Left hindlimb (tissue), 1 donor: ENCODE data around the gene COCH.

Source experiments
- DNase-seq: peaks from one replicate; pipeline ENCODE4 v3.0.0-alpha.2; 2018

Gene COCH

DNA sequence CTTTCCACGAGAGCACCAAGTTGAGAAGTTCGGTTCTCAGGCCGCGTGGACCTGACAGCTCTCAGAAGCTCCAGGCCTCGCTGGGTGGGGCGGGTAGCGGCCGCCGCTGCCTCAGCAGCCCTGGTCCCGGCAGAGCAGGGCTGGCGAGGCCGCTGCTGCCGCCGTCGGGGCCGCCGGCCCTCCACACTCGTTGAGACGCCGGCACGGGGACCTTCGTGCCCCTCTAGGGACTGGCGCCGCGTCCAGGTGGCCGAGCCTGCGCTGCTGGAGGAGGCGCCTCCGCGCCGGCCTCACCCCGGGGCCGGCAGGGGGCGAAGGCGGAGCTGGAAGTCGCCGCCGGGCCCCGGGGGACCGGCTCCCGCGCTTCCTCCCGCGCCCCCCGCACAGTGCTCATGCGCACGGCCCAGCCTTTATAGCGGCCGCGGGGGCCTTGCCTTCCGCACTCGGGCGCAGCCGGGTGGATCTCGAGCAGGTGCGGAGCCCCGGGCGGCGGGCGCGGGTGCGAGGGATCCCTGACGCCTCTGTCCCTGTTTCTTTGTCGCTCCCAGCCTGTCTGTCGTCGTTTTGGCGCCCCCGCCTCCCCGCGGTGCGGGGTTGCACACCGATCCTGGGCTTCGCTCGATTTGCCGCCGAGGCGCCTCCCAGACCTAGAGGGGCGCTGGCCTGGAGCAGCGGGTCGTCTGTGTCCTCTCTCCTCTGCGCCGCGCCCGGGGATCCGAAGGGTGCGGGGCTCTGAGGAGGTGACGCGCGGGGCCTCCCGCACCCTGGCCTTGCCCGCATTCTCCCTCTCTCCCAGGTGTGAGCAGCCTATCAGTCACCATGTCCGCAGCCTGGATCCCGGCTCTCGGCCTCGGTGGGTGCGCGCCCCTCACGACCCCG is at the start of gene COCH:
TSS of gene COCH (plus strand) at position 440 of the 879 bp plus-strand sequence. CDS start at position 820, 380 bp downstream.
- DNase-seq = peak; percentile 49

DNA sequence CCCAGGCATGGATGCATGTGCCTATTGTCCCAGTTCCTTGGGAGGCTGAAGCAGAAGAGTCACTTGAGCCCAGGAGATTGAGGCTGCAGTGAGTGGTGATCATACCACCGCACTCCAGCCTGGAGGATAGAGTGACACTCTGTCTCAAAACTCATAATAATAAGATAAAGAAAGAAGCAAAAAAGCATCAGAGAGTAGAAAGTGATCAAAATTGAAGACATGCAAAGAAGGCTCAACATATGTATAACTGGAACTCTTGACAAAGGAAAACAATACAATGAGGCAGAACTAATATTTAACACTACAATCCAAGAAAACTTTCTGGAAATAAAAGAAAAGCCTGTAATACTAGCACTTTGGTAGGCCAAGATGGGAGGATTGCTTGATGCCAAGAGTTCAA is 48.3 kb upstream of the COCH start:
- DNase-seq = no peak

DNA sequence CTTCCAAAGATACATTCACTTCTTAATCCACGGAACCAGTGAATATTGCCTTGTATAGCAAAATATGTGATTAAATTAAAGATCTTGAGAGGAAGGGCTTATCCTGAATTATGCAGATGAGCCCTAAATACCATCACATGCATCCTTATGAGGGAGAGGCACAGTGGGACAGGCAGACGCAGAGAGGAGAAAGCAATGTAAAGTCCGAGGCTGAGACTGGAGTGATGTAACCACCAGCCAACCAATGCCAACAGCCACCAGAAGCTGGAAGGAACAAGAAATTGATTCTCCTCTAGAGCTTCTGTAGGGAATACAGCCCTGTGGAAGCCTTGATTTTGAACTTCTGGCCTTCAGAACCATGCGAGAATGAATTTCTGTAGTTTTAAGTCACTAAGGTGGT is 44.5 kb upstream of the COCH start:
- no peak for DNase-seq

DNA sequence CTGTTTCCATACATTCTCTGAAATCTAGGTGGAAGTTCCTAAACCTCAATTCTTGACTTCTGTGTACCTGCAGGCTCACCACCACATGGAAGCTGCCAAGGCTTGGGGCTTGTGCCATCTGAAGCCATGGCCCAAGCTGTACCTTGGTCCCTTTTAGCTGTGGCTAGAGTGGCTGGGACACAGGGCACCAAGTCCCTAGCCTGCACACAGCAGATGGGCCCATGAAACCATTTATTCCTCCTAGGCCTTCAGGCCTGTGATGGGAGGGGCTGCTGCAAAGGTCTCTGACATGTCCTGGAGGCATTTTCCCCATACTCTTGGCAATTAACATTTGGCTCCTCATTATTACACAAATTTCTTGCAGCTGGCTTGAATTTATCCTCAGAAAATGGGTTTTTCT is 40.0 kb upstream of the COCH start:
- no peak for DNase-seq

DNA sequence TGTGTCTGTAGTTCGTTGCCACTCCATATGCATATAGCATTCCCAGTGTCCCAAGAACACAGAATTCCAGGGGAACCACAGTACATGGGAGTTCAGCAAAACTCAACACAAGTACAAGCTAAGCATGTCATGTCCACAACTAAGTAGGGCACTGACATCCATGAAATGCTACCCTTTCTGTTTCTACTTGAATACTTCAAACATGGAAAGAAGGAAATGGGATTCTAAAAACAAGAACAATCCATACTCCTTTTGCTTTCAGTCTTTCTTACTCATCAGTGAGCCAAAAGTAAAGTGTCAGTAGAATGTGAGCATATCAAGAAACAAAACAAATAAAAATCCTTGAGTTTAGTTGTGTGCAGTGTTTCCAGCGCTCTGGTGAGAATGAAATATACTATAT is 36.0 kb upstream of the COCH start:
- no peak for DNase-seq

DNA sequence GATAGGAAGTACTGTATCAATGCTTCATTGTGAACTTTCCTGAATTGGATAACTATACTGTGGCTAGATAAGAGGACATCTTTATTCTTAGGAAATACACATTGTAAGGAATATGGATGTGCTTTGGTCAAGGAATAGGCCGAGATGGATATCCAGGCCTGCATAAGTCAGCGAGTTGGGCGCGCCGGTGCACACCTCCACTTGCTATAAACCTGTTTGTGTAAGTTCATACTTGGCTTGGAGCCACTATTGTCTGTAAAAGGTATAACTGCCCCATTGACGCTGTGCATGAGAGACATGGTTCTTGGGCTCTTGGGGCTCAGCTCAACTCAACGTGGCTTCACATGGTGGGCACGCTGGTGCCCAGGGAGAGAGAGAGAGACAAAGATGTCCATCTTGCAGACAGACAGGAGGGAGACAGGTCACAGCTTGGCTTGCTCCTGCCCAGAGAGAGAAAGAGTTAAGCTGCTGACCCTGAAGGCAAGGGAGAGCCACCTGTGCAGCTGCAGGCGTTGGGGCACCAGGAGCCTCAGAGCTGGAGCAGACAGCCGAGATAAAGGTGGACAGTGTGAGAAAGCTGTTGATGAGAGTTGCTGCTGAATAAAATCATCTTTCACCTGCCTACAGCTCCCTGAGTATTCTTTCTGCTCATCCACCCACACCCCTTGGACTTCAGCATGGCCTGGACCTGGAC is 34.1 kb upstream of the COCH start:
- DNase-seq = no peak

DNA sequence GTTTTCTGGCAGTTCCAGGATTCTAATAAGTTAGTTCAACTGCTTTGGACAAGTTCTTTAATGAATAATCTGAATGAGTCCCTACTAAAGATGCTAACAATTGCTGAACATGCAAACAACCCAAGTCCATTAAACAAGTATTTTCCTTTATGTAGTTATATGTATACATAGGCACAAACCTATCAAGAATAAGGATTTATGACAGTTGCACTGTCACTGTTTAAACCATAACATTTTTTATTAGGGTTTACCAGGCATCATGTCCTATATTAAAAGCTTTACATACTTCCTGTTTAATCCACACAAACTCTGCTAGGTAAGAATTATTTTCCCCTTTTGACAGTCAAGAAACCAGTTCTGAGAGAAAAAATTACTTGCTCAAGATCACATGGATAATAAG is 31.9 kb upstream of the COCH start:
- DNase-seq = no peak

DNA sequence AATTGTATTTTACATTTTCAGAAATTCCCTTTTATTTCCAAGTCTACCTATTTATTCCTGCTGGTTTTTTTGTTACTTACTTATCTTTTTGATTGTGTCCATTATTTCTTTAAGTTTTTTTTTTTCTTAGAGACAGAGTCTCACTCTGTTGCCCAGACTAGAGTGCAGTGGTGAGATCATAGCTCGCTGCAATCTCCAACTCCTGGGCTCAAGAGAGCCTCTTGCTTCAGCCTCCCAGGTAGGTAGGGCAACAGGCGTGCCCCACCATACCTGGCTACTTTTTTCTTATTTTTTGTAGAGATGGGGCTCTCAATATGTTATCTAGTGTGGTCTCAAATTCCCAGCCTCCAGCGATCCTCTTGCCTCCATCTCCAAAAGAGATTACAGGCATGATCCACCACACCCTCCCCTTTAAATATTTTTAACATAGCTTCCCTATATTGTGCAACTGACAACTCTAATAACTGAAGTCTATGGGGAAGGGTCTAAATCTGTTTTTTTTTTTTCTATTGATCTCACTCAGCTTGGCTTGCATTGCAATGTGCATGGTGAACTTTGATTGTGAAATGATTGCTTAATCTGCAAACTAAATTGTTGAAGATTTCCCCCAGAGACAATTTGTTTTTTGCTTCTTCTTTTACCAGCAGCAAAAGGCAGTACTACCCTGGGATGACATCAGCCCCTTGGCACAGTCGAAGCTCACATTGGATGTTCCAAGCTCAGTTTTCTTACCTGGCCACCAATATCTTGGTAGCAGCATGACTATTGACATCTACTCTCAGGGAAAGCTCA is 25.7 kb upstream of the COCH start:
- no peak for DNase-seq

DNA sequence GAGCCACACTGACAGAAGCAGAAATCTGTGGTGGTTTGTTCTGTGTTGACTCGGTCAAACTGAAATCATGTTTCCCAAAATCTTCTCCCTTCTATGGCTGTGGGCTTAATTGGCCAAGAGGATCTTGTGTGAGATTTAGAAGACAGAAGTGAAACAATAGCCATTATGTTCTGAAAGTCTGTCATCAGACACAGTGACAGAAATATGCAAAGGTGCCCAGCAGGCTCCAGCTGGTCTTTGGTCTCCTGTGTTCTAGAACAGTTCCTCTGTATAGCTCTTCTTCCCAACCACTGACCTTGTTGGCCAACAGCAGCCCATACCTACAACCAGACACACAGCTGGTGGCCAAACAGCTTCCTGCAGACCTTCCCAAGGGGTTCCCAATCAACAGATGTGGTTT is 25.0 kb upstream of the COCH start:
- no peak for DNase-seq

DNA sequence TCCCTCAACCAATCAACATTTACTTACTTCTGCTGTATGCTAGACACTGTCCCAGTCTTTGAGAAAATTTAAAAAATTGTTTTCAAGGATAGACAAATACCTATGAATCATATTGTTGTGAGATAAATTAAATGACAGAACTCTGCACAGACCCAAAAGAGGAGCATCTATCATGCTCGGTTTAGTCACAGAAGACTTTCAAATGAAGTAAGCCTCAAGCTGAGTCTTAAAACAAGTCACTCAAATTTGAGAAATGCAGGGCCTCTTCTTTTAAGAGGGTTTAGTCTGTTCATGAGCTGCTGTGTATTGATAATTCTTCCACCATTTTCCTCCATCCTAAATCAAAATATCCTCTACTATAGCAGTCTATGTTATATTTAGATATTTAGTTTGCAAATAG is 24.4 kb upstream of the COCH start:
- DNase-seq = no peak

DNA sequence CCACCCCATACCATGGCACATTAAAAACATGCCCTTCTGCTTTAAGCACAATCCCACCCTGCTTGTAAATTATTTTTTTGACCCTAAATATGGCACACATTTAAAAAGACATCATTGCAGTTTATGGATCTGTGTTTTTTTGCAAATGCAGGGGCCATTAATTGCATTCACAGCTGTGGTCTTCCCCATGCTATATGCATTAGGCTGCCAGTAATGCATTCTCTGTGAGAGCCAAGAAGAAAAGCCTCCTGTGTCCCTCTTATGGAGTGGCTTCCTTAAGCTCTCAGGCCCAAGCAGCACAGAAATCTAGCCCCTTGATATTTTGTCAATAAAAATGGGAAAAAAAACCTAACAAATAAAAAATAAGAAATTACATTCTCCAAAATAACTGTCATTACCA is 20.4 kb upstream of the COCH start:
- DNase-seq = no peak

DNA sequence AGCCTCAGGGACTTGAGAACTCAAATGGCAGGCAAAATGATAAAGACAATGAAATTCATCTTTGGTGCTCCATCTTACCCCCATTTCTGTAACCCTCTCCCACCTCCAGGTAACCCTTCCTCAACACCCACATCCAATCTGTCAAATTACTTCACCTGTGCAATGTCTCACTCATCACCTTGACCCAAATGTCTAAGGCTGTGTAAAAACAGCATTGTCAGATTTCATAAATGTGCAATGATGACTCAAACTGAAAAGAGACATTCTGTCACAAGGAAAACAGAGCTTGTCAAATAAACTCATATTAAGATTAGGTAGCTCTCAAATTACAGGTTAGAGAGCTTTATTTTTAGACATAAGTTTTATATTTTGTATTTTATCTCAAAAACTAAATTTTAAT is 19.9 kb upstream of the COCH start:
- DNase-seq = no peak

DNA sequence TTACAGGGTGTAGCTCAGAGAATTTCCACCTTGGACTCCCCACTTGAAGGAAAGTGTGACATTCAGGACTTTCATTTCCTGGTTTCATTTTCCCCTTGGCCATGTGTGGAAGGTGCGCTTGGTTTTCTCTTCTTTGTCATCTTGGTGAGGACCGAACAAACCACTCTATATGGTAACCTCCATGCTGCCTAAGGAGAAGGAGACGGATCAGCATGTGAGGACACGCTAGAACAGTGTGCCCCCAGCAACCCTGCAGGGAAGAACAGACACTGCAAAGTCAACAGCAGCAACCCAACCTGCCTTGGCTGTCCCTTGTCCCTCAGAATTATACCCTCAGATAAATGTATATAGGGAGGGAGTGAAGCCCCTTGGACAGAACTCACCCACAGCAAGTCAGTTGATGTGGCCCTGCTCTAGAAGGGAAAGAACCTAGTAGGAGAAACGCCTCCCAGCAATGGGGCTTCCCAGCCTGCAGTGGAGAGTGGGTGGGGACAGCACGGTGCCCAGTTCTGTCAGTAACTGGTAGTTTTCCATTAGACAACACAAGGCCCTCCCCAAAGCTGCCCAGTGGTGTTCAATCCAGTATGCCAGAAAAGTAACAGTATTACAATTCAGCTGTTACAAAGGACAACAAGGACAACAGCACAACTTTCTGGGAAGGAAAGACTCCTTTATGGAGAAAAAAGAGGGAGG is 18.9 kb upstream of the COCH start:
- DNase-seq = no peak

DNA sequence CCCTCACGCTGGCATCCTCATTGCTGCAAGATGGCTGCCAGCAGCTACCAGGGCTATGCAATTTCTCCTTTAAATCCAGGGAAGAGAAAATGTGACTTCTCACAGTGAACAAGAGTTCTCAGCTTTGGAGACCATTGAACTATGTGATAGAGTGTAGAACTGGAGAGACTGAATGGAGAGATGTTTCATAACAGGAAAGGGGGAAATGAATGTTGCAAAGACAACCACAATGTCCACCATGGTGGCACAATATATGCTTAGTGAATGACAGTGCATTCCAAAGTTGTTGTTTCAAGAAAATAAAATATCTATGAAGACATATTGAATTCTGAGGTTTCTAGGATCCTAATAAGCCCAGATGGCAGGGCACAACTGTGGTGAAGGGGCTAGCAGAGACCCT is 13.2 kb upstream of the COCH start:
- no peak for DNase-seq

DNA sequence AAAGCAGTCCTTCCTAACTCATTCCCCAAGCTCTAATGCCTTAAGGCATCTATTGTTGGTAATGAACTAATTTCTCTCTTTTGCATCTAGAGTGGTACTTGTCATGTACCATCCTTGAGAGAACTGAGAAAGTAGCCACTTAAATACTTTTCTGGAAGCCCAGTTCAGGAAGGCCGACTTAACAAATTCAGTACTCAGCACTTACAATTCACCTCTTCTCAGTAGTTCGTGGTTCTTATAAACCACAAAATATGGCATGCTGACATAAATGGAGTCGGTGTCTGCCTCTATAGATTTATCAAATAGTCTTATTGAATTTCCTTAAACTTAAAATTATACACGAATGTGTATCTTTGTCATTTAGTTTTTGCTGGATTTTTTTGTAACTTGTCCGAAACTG is 9.4 kb upstream of the COCH start:
- no peak for DNase-seq

DNA sequence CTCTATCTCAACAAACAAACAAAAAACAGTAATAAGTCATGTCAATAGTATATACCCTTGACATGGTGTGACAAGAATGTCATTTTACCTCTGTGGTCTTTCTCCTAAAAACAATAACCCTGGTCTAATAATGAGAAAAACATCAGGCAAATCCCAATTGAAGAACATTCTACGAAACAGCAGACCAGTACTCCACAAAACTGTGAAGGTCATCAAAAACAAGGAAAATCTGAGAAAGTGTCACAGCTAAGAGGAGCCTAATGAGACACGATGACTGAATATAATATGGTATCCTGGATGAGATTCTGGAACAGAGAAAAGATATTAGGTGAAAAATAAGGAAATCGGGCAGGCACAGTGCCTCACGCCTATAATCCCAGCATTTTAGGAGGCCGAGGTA is 5.6 kb upstream of the COCH start:
- DNase-seq = no peak

DNA sequence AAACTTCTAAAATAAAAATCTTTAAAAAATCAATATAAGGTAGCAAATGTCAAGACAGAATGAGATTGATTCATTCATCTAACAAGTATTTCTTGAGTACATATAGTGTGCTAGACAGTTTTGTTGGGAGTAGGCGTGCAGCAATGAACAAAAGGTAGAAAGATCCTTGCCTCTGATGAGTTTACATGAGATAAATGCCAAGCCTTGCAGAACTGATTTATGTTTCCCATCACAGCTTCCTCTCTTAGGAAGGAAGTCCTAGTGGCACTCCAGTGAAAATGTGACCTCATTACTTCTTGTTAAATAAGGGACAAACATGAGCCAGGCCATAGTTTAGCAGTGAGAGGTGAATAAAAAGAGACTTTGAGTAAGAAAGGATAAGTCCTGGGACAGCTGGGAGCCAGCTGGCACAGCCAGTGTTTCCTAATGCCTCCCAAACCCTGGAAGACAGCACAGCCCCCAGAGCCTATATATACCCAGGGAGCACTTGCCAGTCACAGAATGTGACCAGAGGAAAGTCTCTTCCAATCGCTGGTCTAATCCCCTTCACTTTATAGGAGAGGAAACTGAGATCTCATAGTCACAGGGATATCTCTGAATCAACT is 4.7 kb upstream of the COCH start:
- DNase-seq = no peak

DNA sequence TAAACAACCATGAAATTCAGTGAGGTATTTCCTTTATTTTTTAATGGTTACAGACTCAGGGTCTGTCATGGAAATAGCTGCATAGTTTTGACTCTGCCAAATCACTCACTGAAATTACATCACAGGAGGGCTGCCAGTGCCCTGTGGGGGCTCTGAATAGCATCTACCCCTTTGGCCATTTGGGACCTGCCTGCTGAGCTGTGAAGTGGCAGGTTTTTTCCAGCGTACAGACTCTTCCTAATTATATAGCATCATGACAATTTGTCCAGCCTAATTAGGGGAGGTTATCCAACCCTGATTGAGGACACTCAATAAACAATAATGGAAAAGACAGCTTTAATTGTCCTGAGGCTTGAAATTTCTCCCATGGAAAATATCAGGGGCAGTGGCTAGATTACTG is 1.8 kb upstream of the COCH start:
- DNase-seq = no peak

DNA sequence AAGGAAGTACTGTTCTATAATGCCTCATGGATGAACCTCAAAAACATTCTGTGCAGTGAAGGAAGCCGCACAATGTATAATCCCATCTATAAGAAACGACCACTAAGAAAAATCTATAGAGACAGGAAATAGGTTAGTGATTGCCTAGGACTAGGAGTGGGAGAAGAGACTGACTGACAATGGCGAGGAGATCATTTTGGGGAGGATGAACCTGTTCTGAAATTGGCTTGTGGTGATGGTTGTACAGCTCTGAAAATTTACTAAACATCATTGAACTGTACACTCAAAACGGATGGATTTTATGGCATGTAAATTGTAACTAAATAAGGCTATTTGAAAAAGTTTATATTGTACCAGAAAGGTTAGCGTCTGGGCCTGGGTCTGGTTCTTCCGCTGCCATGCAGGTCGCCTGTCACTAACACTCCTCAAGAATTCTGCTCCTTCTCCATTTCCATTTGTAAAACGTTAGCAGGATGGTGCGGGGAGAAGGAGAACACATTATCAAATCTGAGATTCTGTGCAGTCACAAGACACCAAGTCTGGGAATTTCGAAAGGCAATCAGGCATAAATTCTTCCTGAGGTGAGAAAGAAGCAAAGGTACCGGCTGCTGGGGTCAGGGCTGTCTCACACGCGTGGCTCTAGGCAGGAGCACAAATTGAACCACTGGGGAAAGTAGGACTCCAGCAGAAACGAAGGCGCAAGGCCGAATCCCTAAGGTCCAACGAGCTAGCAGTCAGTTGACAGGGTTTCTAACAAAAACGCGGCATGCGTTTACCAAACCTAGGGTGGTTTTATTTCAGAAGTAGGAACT is 845 bp upstream of the COCH start:
- DNase-seq = no peak

DNA sequence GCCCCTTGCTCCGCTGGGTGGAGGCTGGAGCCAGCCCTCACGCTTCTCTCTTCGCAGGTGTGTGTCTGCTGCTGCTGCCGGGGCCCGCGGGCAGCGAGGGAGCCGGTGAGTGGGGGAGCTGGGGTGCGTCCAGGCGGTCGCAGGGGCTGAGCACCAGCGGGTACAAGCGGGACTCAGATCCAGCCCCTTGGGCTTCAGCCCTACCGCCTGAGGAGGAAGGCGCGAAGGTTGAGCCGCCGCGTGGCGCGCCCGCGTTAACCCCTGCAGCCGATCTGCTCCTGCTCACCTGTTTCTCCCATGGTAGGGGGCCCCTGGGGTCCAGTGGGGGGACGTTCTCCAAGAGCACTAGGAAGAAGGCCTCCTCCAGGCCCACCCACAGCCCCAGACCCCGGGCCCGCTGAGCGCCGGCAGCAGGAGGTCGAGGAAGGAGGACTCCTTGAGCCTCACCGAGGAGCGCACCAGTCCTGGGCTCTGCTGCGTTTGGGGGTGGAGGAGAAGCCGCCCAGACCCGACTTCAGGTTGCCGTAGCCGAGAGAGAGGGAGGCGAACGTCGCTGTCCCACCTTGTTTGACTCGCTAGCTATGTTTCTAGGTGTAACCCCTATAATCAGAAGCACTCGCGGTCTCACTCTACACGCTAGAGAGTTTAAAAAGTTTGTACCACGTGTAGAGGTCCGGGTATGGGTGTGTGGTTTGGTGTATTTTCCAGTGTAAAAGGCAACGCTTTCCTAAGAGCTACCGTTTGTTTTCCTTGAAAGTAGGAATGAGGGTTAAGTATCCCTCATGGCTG is 834 bp downstream of the COCH start:
- peak; percentile 37 for DNase-seq

DNA sequence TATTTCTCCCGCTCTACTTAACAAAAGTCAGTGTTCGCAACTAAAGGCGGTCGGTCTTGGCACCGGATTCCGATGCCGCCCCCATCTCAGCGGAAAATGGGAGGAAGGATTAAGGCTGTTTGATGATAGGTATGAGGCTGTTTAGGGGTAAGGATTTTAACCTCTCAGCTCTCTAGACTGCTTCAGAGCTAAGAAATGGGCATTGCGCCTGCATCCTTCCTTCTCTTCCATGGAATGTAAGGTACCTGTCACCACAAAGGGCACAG is 1.4 kb downstream of the COCH start:
- DNase-seq = no peak
